Measurements from ENCODE around the gene L3MBTL3. TPM values are rescaled to one million over a fixed set of nuclear protein-coding genes. Genes with fewer than 3 reads are reported as not detected.

Gene L3MBTL3
- total RNA-seq, 1 experiment from 2014 or later, result 14.3 TPM

DNA sequence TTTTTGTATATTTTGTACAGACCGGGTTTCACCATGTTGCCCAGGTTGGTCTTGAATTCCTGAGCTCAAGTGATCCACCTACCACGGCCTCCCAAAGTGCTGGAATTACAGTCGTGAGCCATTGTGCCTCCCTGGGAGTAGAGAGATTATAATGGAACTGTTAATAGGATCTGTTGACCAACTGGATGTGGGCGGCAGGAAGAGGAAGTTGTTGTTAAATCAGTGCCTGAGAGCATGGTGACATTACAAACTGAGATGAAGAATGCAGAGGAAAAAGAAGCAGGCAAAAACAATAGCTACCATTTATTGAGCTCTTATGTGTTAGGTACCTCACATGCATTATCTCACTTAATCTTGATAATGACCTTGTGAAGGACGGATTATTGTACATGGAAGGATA, 9.2 kb upstream of the L3MBTL3 start:
- Histone ChIP-seq H3K4me1 (peaks cover 31% of the 10 kb centered on the region), H3K36me3 (ENCODE audit: control insufficient read depth, insufficient read depth, low read length) (no peaks in the 10 kb centered on the region), H3K9me3 (no peaks in the 10 kb centered on the region), H3K27me3 (replicated peaks; ENCODE audit: control insufficient read depth, insufficient read depth, low read length) (no peaks in the 10 kb centered on the region), H3K4me3 (ENCODE audit: low read depth, low read length) (no peak overlapping the region)
- BruUV-seq (replicated peaks), result no TSS peak
- H3K27ac Mint-ChIP-seq (ENCODE audit: unreplicated experiment), result no peak overlapping the region
- intact Hi-C loops (cut with micrococcal nuclease; ENCODE audit: unreplicated experiment), result no loop called here
- no peak for DNase-seq
- H3K4me1 Mint-ChIP-seq (ENCODE audit: low read depth, unreplicated experiment), result peaks cover 25% of the 10 kb centered on the region
- H3K9me3 Mint-ChIP-seq (ENCODE audit: unreplicated experiment), result peaks cover 10% of the 10 kb centered on the region
- ChIA-PET CTCF (no interaction called here), POLR2A (no interaction called here)
- H3K27me3 Mint-ChIP-seq (ENCODE audit: insufficient read depth, unreplicated experiment), result no peaks in the 10 kb centered on the region
- H3K4me3 Mint-ChIP-seq (ENCODE audit: unreplicated experiment), result no peak overlapping the region
- no peaks in the 10 kb centered on the region for H3K36me3 Mint-ChIP-seq (ENCODE audit: insufficient read depth, unreplicated experiment)
- TF ChIP-seq, protein P1, sequence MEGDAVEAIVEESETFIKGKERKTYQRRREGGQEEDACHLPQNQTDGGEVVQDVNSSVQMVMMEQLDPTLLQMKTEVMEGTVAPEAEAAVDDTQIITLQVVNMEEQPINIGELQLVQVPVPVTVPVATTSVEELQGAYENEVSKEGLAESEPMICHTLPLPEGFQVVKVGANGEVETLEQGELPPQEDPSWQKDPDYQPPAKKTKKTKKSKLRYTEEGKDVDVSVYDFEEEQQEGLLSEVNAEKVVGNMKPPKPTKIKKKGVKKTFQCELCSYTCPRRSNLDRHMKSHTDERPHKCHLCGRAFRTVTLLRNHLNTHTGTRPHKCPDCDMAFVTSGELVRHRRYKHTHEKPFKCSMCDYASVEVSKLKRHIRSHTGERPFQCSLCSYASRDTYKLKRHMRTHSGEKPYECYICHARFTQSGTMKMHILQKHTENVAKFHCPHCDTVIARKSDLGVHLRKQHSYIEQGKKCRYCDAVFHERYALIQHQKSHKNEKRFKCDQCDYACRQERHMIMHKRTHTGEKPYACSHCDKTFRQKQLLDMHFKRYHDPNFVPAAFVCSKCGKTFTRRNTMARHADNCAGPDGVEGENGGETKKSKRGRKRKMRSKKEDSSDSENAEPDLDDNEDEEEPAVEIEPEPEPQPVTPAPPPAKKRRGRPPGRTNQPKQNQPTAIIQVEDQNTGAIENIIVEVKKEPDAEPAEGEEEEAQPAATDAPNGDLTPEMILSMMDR (IDR thresholded peaks at IDR 0.05; ENCODE audit: insufficient read depth in 1 of 2, low read depth in 1 of 2, low read length in 1 of 2, severe bottlenecking in 1 of 2, unreplicated experiment in 1 of 2), result no peak

DNA sequence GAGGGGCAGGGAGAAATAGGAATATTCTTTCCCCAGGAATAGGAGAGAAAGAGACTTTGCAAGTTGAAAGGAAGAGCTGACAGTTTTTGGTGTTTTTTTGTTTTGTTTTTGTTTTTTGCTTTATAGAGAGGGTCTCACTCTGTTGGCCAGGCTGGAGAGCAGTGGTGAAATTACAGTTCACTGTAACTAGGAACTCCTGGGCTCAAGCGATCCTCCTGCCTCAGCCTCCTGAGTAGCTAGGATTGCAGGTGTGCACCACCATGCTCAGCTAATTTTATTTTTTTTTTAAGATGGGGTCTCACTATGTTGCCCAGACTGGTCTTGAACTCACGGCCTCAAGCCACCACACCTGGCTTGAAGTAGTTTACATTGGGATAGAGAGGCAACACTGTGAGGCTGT, 8.0 kb upstream of the L3MBTL3 start:
- no peak overlapping the region for H3K4me3 ChIP-seq (ENCODE audit: low read depth, low read length)
- Mint-ChIP-seq H3K9me3 (ENCODE audit: unreplicated experiment) (peaks cover 10% of the 10 kb centered on the region), H3K4me1 (ENCODE audit: low read depth, unreplicated experiment) (peaks cover 25% of the 10 kb centered on the region), H3K36me3 (ENCODE audit: insufficient read depth, unreplicated experiment) (no peaks in the 10 kb centered on the region), H3K27me3 (ENCODE audit: insufficient read depth, unreplicated experiment) (no peaks in the 10 kb centered on the region), H3K27ac (ENCODE audit: unreplicated experiment) (no peak overlapping the region), H3K4me3 (ENCODE audit: unreplicated experiment) (no peak overlapping the region)
- ChIA-PET POLR2A (no interaction called here), CTCF (no interaction called here)
- TF ChIP-seq, protein P1 (IDR thresholded peaks at IDR 0.05; ENCODE audit: insufficient read depth in 1 of 2, low read depth in 1 of 2, low read length in 1 of 2, severe bottlenecking in 1 of 2, unreplicated experiment in 1 of 2), result no peak
- no TSS peak for BruUV-seq (replicated peaks)
- H3K9me3 ChIP-seq, result no peaks in the 10 kb centered on the region
- intact Hi-C loops (cut with micrococcal nuclease; ENCODE audit: unreplicated experiment), result loop anchor here (10.0 kb wide), 1 partner anchor 516 kb away; no protein-coding TSS in a partner anchor
- peaks cover 31% of the 10 kb centered on the region for H3K4me1 ChIP-seq
- no peaks in the 10 kb centered on the region for H3K36me3 ChIP-seq (ENCODE audit: control insufficient read depth, insufficient read depth, low read length)
- DNase-seq, result no peak
- no peaks in the 10 kb centered on the region for H3K27me3 ChIP-seq (replicated peaks; ENCODE audit: control insufficient read depth, insufficient read depth, low read length)

DNA sequence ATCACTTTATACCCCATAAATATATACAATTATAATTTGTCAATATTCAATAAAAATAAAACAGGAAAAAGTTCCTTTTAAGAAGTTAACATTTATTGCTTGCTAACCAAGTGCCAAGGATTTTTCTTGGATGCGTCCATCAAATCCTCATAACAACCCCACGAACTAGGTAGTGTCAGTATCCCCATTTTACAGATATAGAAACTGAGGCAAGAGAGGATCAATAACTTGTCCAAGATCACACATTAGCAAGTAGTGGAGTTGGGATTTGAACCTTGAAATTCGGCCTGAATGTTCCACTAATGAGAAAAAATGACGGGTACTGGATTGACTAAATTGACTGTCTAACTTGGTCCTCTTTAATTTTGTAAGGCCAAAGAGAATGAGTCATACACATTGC, 5.7 kb upstream of the L3MBTL3 start:
- no peak for DNase-seq
- TF ChIP-seq, protein P1 (IDR thresholded peaks at IDR 0.05; ENCODE audit: insufficient read depth in 1 of 2, low read depth in 1 of 2, low read length in 1 of 2, severe bottlenecking in 1 of 2, unreplicated experiment in 1 of 2), result no peak
- Mint-ChIP-seq H3K36me3 (ENCODE audit: insufficient read depth, unreplicated experiment) (no peaks in the 10 kb centered on the region), H3K27ac (ENCODE audit: unreplicated experiment) (no peak overlapping the region), H3K4me3 (ENCODE audit: unreplicated experiment) (no peak overlapping the region), H3K9me3 (ENCODE audit: unreplicated experiment) (peaks cover 10% of the 10 kb centered on the region), H3K27me3 (ENCODE audit: insufficient read depth, unreplicated experiment) (no peaks in the 10 kb centered on the region), H3K4me1 (ENCODE audit: low read depth, unreplicated experiment) (peaks cover 12% of the 10 kb centered on the region)
- H3K4me3 ChIP-seq (ENCODE audit: low read depth, low read length), result no peak overlapping the region
- no TSS peak for BruUV-seq (replicated peaks)
- H3K9me3 ChIP-seq, result no peaks in the 10 kb centered on the region
- ChIA-PET POLR2A (no interaction called here), CTCF (no interaction called here)
- peaks cover 15% of the 10 kb centered on the region for H3K4me1 ChIP-seq
- H3K27me3 ChIP-seq (replicated peaks; ENCODE audit: control insufficient read depth, insufficient read depth, low read length), result no peaks in the 10 kb centered on the region
- intact Hi-C loops (cut with micrococcal nuclease; ENCODE audit: unreplicated experiment), result loop anchor here (10.0 kb wide), 1 partner anchor 518 kb away; no protein-coding TSS in a partner anchor
- no peaks in the 10 kb centered on the region for H3K36me3 ChIP-seq (ENCODE audit: control insufficient read depth, insufficient read depth, low read length)

Measured in Caco-2 (cell line).